Neural progenitor cell (in vitro differentiated cells): ENCODE results near the gene TRIM26.

ENCODE experiments used
- CTCF ChIP-seq: fragments of 200-600 bp; sonication (generic); IDR thresholded peaks from 2 replicates; pipeline ENCODE4 v1.5.1; 2017; ENCODE audit warnings: antibody characterized with exemption, mild to moderate bottlenecking
- EZH2 ChIP-seq: fragments of 200-600 bp; sonication (generic); IDR thresholded peaks from 2 replicates; pipeline ENCODE4 v1.6.1; 2017; ENCODE audit warnings: antibody characterized with exemption, mild to moderate bottlenecking, moderate library complexity
- EZH2phosphoT487 ChIP-seq: fragments of 200-600 bp; sonication (generic); IDR thresholded peaks from 2 replicates; pipeline ENCODE4 v1.6.1; 2017; ENCODE audit warnings: antibody characterized with exemption

- TF ChIP-seq CTCF (no peak), EZH2phosphoT487 (no peak), EZH2 (no peak)
Measured at GRCh38 chr6:30167101-30167500, 46.1 kb downstream of the TRIM26 start.
